Lower leg skin (tissue), 4 donors: ENCODE data around the gene ADA. TPM values are rescaled to one million over a fixed set of nuclear protein-coding genes. Genes with fewer than 3 reads are reported as not detected.

Source experiments
- DNase-seq, 2 donors: peaks; one replicate each; pipeline ENCODE4 v3.0.0-alpha.2; 2019; ENCODE audit warnings: low spot score in 2 of 2
- H3K4me3 ChIP-seq: fragments of 200-600 bp; sonication (generic); 2 replicates; pipeline ENCODE4 v1.5.1; 2017; ENCODE audit warnings: mild to moderate bottlenecking, low read depth; ENCODE audit not compliant: poor library complexity, severe bottlenecking
- POLR2A ChIP-seq, 2 donors: fragments of 450-650 bp; IDR thresholded peaks; one replicate each; pipeline ENCODE4 v1.6.1; 2016 to 2017; ENCODE audit warnings: antibody characterized with exemption in 2 of 2, mild to moderate bottlenecking in 1 of 2, moderate library complexity in 1 of 2
- WGBS, 2 donors: methylation state at CpG; one replicate each; pipeline ENCODE4 v1.1.5; 2018; 5-methylcytosine and 5-hydroxymethylcytosine counted together
- intact Hi-C: fragments of 100-400 bp; cut with DNase I; formaldehyde crosslinking; loops from one replicate; pipeline ENCODE4 v1.15.0; 2023; ENCODE audit warnings: low total_unique reads
- total RNA-seq, 4 donors: library from RNA; depleted of rRNA; stranded (reverse); fragments of >200 nt; gene quantifications; one replicate each; pipeline ENCODE4 v1.1.0, GENCODE V29; 2016
- TF ChIP-seq, protein P1 (sequence below), 3 donors: fragments of 450-650 bp; IDR thresholded peaks; one replicate each; pipeline ENCODE4 v1.5.1; 2016; ENCODE audit warnings: antibody characterized with exemption in 3 of 3, mild to moderate bottlenecking in 3 of 3, moderate library complexity in 2 of 3

Gene ADA
- total RNA-seq, 4 donors from 2014 or later, result 4.3 to 14.8 (median 6.5) TPM

DNA sequence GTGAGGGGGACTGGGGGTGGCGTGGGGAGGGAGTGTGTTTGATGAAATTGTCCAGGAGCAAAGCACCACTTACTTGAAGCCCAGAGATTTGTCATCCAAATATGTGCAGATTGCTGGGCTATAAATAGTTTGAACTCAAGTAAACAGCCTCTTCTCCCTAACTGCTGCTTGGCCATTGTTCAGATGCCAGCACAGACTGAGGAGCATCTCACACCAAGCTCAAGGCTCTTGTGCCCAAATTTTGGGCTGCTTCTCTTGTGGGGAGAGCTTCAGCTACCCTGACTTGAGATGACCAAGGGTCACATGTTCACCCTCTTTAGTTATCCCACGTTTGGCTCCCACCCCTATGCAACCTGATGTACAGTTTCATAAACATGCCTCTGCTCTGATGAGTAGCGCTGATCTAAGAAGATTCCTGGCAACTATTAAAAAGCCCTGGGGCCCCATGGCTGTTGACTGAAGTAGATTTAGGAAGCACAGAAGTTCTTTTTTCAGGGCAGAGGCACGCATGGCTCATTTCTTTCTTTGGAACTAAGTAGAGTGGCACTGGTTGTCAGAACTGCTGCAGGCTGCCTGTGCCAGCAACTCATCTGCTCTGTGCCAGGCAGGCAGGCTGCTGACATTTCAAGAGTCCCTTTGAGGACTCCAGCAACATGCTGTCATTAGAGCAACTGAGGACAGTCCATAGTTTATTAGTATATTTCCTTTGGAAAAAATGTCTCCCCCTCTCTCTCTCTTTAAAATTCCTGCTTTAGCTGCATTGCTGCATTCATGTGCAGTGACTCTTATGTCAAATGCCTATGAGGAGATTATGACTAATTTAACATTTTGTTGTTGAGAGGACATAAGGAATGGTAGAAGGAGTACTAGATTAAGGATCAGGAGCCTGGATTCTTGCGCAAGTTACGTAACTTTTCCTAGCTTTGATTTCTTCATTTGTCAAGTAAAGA lies 78.7 kb downstream of the ADA start:
- DNase-seq, result peak; percentile 82 to 87
- no peak overlapping the region for H3K4me3 ChIP-seq
- 14 to 19% methylated on average over 6 of the region's 6 CpGs for WGBS, 2 donors
- intact Hi-C loops, result no loop called here
- TF ChIP-seq POLR2A (IDR thresholded peaks at IDR 0.05), result no peak
- TF ChIP-seq, protein P1, sequence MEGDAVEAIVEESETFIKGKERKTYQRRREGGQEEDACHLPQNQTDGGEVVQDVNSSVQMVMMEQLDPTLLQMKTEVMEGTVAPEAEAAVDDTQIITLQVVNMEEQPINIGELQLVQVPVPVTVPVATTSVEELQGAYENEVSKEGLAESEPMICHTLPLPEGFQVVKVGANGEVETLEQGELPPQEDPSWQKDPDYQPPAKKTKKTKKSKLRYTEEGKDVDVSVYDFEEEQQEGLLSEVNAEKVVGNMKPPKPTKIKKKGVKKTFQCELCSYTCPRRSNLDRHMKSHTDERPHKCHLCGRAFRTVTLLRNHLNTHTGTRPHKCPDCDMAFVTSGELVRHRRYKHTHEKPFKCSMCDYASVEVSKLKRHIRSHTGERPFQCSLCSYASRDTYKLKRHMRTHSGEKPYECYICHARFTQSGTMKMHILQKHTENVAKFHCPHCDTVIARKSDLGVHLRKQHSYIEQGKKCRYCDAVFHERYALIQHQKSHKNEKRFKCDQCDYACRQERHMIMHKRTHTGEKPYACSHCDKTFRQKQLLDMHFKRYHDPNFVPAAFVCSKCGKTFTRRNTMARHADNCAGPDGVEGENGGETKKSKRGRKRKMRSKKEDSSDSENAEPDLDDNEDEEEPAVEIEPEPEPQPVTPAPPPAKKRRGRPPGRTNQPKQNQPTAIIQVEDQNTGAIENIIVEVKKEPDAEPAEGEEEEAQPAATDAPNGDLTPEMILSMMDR (IDR thresholded peaks at IDR 0.05), result no peak

DNA sequence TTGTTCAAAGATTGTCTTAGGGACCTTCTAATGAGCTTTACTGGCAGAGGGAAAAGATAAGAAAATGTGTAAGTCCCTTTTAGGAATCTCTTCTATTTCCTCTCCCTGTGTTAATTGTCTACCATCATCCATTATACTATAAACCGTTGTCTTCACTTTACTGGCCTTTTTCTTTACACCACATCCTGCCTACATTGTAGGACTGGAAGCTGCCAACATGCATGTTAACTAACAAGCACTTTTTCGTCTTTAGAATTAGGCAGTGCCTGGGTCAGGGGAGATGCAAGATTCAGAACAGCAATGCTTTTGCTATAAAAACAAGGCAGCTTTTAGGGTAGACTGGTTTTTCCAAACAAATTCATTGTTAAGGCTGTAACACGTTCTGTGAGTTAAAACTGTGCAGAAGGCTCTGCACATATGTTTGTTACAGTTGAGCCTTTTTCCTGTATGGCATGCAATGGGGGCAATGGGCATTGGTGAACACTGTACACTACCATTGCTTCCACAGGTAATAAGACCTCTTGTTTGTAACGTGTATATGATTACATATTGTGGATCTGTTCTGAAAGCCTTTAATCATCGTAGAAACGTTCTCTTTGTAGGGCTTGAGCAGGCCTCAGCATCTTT lies 80.0 kb downstream of the ADA start:
- intact Hi-C loops, result no loop called here
- H3K4me3 ChIP-seq, result no peak overlapping the region
- WGBS, 2 donors, result 73 to 77% methylated on average over 6 of the region's 6 CpGs
- TF ChIP-seq POLR2A (IDR thresholded peaks at IDR 0.05), result no peak
- TF ChIP-seq, protein P1 (IDR thresholded peaks at IDR 0.05), result no peak
- DNase-seq, result no peak

DNA sequence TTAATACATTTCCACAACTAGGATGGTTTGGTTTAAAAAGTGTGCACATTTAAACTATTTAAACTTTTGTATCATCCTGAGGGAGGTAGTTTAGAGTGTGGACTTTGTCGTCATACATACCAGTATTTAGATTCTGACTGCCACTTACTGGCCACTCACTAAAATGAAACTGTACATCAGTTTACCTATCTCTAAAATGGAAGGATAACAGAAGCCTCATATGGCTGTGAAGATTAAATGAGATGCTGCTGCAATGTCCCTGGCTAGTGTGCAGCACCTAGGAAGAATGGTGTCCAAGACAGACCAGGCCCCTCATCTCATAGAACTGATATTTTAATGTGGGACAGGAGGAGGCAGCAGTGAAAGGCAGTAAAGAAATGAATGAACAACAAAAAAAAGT lies 81.1 kb downstream of the ADA start:
- 97 to 100% methylated on average over 1 of the region's 1 CpG for WGBS, 2 donors
- TF ChIP-seq POLR2A (IDR thresholded peaks at IDR 0.05), result no peak
- TF ChIP-seq, protein P1 (IDR thresholded peaks at IDR 0.05), result no peak
- H3K4me3 ChIP-seq, result no peak overlapping the region
- no peak for DNase-seq
- intact Hi-C loops, result no loop called here

Other genes with a start within 250 kb of the ADA start
- gene TTPAL, start 175.8 kb downstream of the ADA start, total RNA-seq, result 10 to 100 TPM; 27.1 to 36.8 (median 31.7) TPM
- gene SERINC3, start 129.6 kb downstream of the ADA start, total RNA-seq, result 100 to 1,000 TPM; 102 to 142 (median 124) TPM
- gene PKIG, start 69.1 kb downstream of the ADA start, total RNA-seq, result 10 to 100 TPM; 21.5 to 42.6 (median 28.2) TPM
- gene CCN5, start 63.7 kb upstream of the ADA start, total RNA-seq, result 100 to 1,000 TPM in 2 of 4 donors, 10 to 100 TPM in 2; 50.8 to 481 (median 81.3) TPM
- 1 to 10 TPM; 1.5 to 3.5 (median 2.5) TPM for gene KCNK15, start 94.2 kb upstream of the ADA start, total RNA-seq
- gene RIMS4, start 158.8 kb upstream of the ADA start, total RNA-seq, result under 1 TPM in 3 of 4 donors, not detected in 1; 0.12 to 0.91 (median 0.39) TPM
- 100 to 1,000 TPM in 2 of 4 donors, 10 to 100 TPM in 2; 78.5 to 133 (median 105) TPM for gene YWHAB, start 234.0 kb upstream of the ADA start, total RNA-seq